Activated naive CD4-positive, alpha-beta T cell treated with anti-CD3 and anti-CD28 coated beads, Interleukin-2, amount 10 ng/mL, durations not matched to agents 7 days and 5 days (primary cell): Measurements from ENCODE around the gene CUBN.

Source experiments
- CTCF ChIA-PET: fragments of 350-600 bp; sonication (Branson Sonifier 250); formaldehyde crosslinking; loops from one replicate; lab custom pipeline; 2021; ENCODE audit warnings: antibody characterized with exemption; lab: Charles Lee
- DNase-seq: peaks from one replicate; pipeline ENCODE4 v3.0.0-alpha.2; 2020
- H3K27ac Mint-ChIP-seq: one replicate; pipeline ENCODE4 v1.8.0; 2021; ENCODE audit warnings: mild to moderate bottlenecking, moderate library complexity, mixed read lengths
- H3K27me3 Mint-ChIP-seq: one replicate; pipeline ENCODE4 v1.8.0; 2021; ENCODE audit warnings: mild to moderate bottlenecking, mixed read lengths
- H3K36me3 Mint-ChIP-seq: one replicate; pipeline ENCODE4 v1.8.0; 2021; ENCODE audit warnings: mixed read lengths
- H3K4me1 Mint-ChIP-seq: one replicate; pipeline ENCODE4 v1.8.0; 2021; ENCODE audit warnings: mixed read lengths
- H3K4me3 Mint-ChIP-seq: one replicate; pipeline ENCODE4 v1.8.0; 2021; ENCODE audit warnings: mild to moderate bottlenecking, moderate library complexity, mixed read lengths
- H3K9me3 Mint-ChIP-seq: one replicate; pipeline ENCODE4 v1.8.0; 2021; ENCODE audit warnings: mixed read lengths

CUBN gene

GRCh38 chr10:16822027-16822426 lies 307.6 kb downstream of the CUBN start:
- Mint-ChIP-seq H3K4me3 (no peak overlapping the region), H3K4me1 (peaks cover 20% of the 10 kb centered on the region), H3K36me3 (peaks cover 13% of the 10 kb centered on the region), H3K9me3 (peaks cover 22% of the 10 kb centered on the region), H3K27me3 (peaks cover 9% of the 10 kb centered on the region), H3K27ac (no peak overlapping the region)
- no peak for DNase-seq
- CTCF ChIA-PET, result no interaction called here

GRCh38 chr10:16820421-16820820 lies 309.2 kb downstream of the CUBN start:
- Mint-ChIP-seq H3K27me3 (peaks cover 9% of the 10 kb centered on the region), H3K4me3 (no peak overlapping the region), H3K27ac (no peak overlapping the region), H3K36me3 (peaks cover 17% of the 10 kb centered on the region), H3K4me1 (peaks cover 32% of the 10 kb centered on the region), H3K9me3 (peaks cover 22% of the 10 kb centered on the region)
- CTCF ChIA-PET, result no interaction called here
- DNase-seq, result no peak

DNA sequence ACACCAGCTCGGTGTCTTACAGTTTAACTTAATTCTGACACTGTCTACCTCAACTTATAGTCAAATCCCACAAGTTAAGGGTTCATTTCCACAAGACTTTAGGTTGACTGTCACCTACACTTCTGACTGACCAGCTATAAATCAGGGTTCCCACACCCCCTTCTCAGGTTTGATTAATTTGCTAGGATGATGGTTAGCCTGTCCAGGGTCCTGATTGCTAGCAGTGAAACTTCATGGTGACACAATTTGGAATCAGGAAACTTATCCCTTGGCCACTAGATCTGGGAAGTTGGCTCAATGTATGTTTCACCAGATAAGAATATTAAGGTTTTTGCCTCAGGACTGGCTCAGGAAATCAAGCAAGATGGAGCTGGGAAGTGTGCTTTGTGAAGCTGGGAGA lies 309.6 kb downstream of the CUBN start:
- Mint-ChIP-seq H3K4me1 (peaks cover 36% of the 10 kb centered on the region), H3K27ac (peak overlapping the region; percentile 6), H3K36me3 (peaks cover 21% of the 10 kb centered on the region), H3K27me3 (peaks cover 9% of the 10 kb centered on the region), H3K9me3 (peaks cover 22% of the 10 kb centered on the region), H3K4me3 (no peak overlapping the region)
- CTCF ChIA-PET, result no interaction called here
- DNase-seq, result no peak

DNA sequence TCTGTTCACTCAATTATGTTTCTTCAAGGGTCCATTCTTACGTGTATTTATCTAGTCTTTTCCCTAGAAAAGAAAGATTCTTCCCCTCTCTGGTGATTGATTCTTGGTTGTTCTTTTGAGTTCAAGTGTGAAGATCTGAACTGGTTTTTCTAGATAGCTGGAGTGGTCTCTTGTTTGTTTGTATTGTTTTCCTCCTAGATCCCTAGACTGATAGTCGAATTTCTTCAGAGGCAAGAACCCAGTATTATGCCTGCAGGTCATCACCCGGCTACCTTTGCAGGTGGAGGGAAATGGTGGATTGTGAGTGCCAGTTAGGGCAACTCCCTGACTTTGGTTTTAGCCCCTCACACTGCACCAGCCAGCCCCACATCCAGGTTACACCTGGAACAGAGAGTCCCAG lies 310.2 kb downstream of the CUBN start:
- Mint-ChIP-seq H3K27me3 (peaks cover 9% of the 10 kb centered on the region), H3K4me3 (no peak overlapping the region)
- no peak for DNase-seq

DNA sequence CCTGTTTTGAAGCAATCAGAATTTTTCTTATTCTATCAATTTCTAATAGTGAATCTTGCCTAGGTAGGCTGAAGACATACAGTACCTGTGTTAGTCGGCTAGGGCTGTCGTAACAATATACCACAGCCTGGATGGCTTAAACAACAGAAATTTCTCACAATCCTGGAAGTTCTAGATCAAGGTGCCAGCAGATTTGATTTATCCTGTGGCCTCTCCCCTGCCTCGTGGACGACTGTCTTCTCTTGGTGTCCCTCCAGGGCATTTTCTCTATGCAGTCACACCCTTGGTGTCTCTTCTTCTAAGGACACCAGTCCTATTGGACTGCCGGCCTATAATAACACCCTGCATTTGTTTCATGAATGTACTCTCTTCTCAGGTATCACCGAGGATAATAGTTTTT lies 310.6 kb downstream of the CUBN start:
- Mint-ChIP-seq H3K27ac (peak overlapping the region; percentile 71), H3K36me3 (peaks cover 26% of the 10 kb centered on the region), H3K4me1 (peaks cover 42% of the 10 kb centered on the region), H3K27me3 (peaks cover 9% of the 10 kb centered on the region), H3K4me3 (no peak overlapping the region), H3K9me3 (peaks cover 22% of the 10 kb centered on the region)
- CTCF ChIA-PET, result no interaction called here
- DNase-seq, result no peak

More for the DNA sequence above, 310.2 kb downstream of the CUBN start:
- peaks cover 41% of the 10 kb centered on the region for H3K4me1 Mint-ChIP-seq
- CTCF ChIA-PET, result no interaction called here
- peak overlapping the region; percentile 71 for H3K27ac Mint-ChIP-seq
- peaks cover 22% of the 10 kb centered on the region for H3K9me3 Mint-ChIP-seq
- peaks cover 26% of the 10 kb centered on the region for H3K36me3 Mint-ChIP-seq

- DNase-seq, result peak; percentile 100
- peaks cover 49% of the 10 kb centered on the region for H3K4me1 Mint-ChIP-seq
- H3K27ac Mint-ChIP-seq, result peak within 1 kb of the TSS; percentile 96
- peaks cover 23% of the 10 kb centered on the region for H3K36me3 Mint-ChIP-seq
- CTCF ChIA-PET, result interaction anchor here (1.0 to 1.1 kb wide), 2 partner anchors 9 to 10 kb away, joined by 3 to 5 read pairs; no protein-coding TSS in a partner anchor
- H3K27me3 Mint-ChIP-seq, result peaks cover 9% of the 10 kb centered on the region
- H3K9me3 Mint-ChIP-seq, result peaks cover 12% of the 10 kb centered on the region
- H3K4me3 Mint-ChIP-seq, result peak within 1 kb of the TSS; percentile 87
These were observed 312.2 kb downstream of the CUBN start, which contains the start of gene RSU1 for GRCh38 chr10:16817125-16818019. Gene RSU1, minus strand, starts transcription at chr10:16817424. Its CDS starts 343 bp downstream, at chr10:16817081.

GRCh38 chr10:16816830-16817124 lies 312.8 kb downstream of the CUBN start:
- H3K9me3 Mint-ChIP-seq, result peaks cover 6% of the 10 kb centered on the region
- H3K4me1 Mint-ChIP-seq, result peaks cover 52% of the 10 kb centered on the region
- peaks cover 21% of the 10 kb centered on the region for H3K36me3 Mint-ChIP-seq

DNA sequence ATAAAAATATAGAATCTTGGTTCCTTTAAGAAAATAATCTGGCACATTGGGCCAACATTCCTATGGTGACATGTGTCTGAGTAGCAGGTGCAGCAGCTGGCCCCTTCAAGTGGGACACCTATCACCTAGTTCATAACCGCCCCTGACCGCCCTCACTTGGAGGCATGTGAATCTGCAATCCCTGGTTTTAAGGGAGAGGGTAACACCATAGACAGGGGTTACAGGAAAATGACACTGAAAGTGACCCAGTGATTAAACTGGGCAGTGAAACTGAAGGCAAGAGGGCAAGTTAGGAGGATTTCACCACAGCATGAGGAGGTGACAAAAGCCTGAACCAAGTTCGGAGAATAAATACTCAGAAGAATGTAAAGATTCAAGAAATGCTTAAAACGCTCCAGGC lies 313.4 kb downstream of the CUBN start:
- H3K4me3 Mint-ChIP-seq, result peak overlapping the region; percentile 87
- H3K36me3 Mint-ChIP-seq, result peaks cover 23% of the 10 kb centered on the region
- H3K27me3 Mint-ChIP-seq, result peaks cover 3% of the 10 kb centered on the region
- no peak for DNase-seq
- peak overlapping the region; percentile 96 for H3K27ac Mint-ChIP-seq
- peaks cover 3% of the 10 kb centered on the region for H3K9me3 Mint-ChIP-seq
- peaks cover 52% of the 10 kb centered on the region for H3K4me1 Mint-ChIP-seq
- CTCF ChIA-PET, result no interaction called here

More at GRCh38 chr10:16816830-16817124, 312.8 kb downstream of the CUBN start:
- DNase-seq, result no peak
- Mint-ChIP-seq H3K4me3 (peak overlapping the region; percentile 87), H3K27ac (peak overlapping the region; percentile 96), H3K27me3 (peaks cover 6% of the 10 kb centered on the region)
- CTCF ChIA-PET, result no interaction called here

- Mint-ChIP-seq H3K4me3 (no peak overlapping the region), H3K27ac (no peak overlapping the region), H3K4me1 (peaks cover 48% of the 10 kb centered on the region), H3K27me3 (peaks cover 3% of the 10 kb centered on the region), H3K36me3 (peaks cover 24% of the 10 kb centered on the region), H3K9me3 (no peaks in the 10 kb centered on the region)
- CTCF ChIA-PET, result interaction anchor here (1.6 to 2.0 kb wide), 2 partner anchors 13 to 912 kb away, joined by 4 to 6 read pairs; no protein-coding TSS in a partner anchor
- no peak for DNase-seq
These were observed 315.6 kb downstream of the CUBN start for GRCh38 chr10:16814012-16814411.

- Mint-ChIP-seq H3K4me1 (peaks cover 37% of the 10 kb centered on the region), H3K27me3 (peaks cover 3% of the 10 kb centered on the region), H3K4me3 (no peak overlapping the region), H3K9me3 (no peaks in the 10 kb centered on the region), H3K36me3 (peaks cover 26% of the 10 kb centered on the region), H3K27ac (no peak overlapping the region)
- CTCF ChIA-PET, result interaction anchor here (0.6 to 1.6 kb wide), 3 partner anchors 15 to 36 kb away, joined by 3 to 4 read pairs (median 3); no protein-coding TSS in a partner anchor
- no peak for DNase-seq
These were observed 316.9 kb downstream of the CUBN start for GRCh38 chr10:16812676-16813075.

DNA sequence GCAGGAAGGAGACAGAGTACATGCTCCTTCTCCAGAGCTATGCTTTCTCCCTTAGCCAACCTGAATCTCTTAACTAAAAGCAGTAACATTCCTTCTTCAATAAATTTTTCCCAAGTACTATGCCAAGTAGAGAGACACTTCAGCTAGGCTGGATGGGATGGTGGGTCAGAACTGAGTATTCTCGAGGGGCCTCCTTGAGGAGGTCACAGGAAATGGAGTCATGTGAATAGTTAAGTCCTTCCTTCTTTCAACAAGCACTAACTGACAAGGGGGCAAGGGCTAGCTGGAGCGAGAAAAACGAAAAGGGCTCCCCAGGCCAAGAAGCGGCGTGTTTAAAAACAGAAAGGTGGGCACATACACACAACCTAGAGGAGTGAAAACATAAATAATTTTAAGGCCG lies 317.8 kb downstream of the CUBN start:
- CTCF ChIA-PET, result interaction anchor here (1.2 kb wide), 1 partner anchor 35 kb away, joined by 3 read pairs; no protein-coding TSS in a partner anchor
- H3K4me3 Mint-ChIP-seq, result no peak overlapping the region

DNA sequence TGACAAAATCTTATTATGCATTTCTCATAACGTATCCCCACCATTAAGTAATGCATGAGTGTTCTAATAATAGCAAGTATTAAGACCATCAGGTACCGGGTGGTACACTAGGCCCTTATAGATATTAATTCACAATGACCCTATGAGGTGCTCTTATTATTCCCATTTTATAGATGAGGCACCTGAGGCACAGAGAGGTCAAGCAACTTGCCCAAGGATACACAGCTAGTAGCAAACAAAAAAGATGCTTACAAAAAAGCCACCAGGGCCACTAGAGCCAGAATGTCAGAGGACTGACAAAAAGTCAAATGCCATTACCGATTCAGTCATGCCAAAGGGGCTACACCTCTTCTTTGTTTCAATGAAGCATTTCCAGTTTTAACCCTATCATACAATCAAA lies 318.3 kb downstream of the CUBN start:
- peaks cover 29% of the 10 kb centered on the region for H3K4me1 Mint-ChIP-seq

More for the DNA sequence above, 317.8 kb downstream of the CUBN start:
- H3K4me1 Mint-ChIP-seq, result peaks cover 31% of the 10 kb centered on the region
- peaks cover 34% of the 10 kb centered on the region for H3K36me3 Mint-ChIP-seq
- H3K27ac Mint-ChIP-seq, result no peak overlapping the region
- H3K27me3 Mint-ChIP-seq, result no peaks in the 10 kb centered on the region
- no peaks in the 10 kb centered on the region for H3K9me3 Mint-ChIP-seq
- DNase-seq, result no peak

GRCh38 chr10:16809074-16809718 lies 320.4 kb downstream of the CUBN start:
- H3K36me3 Mint-ChIP-seq, result peaks cover 30% of the 10 kb centered on the region
- peak; percentile 69 for DNase-seq
- H3K4me3 Mint-ChIP-seq, result no peak overlapping the region
- H3K27me3 Mint-ChIP-seq, result no peaks in the 10 kb centered on the region
- H3K27ac Mint-ChIP-seq, result no peak overlapping the region
- H3K4me1 Mint-ChIP-seq, result peaks cover 11% of the 10 kb centered on the region
- no peaks in the 10 kb centered on the region for H3K9me3 Mint-ChIP-seq
- CTCF ChIA-PET, result interaction anchor here (0.7 to 1.1 kb wide), 4 partner anchors 32 to 927 kb away, joined by 3 to 4 read pairs (median 3); no protein-coding TSS in a partner anchor

More for the DNA sequence above, 318.3 kb downstream of the CUBN start:
- no peak overlapping the region for H3K27ac Mint-ChIP-seq
- H3K4me3 Mint-ChIP-seq, result no peak overlapping the region
- no peak for DNase-seq
- peaks cover 36% of the 10 kb centered on the region for H3K36me3 Mint-ChIP-seq
- H3K27me3 Mint-ChIP-seq, result no peaks in the 10 kb centered on the region
- CTCF ChIA-PET, result no interaction called here
- no peaks in the 10 kb centered on the region for H3K9me3 Mint-ChIP-seq

DNA sequence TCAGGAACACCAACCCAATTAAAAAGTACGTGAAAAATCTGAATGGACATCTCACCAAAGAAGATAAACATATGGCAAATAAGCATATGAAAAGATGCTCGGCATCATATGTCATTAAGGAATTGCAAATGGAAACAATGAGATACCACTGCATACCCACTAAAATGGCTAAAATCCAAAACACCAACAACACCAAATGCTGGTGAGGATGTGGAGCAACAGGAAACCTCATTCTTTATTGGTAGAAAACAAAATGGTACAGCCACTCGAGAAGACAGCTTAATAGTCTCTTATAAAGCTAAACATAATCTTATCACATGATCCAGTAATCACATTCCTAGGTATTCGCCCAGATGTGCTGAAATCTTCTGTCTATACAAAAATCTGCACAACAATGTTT lies 325.5 kb downstream of the CUBN start:
- Mint-ChIP-seq H3K4me1 (peaks cover 3% of the 10 kb centered on the region), H3K27ac (no peak overlapping the region), H3K36me3 (peaks cover 23% of the 10 kb centered on the region), H3K27me3 (no peaks in the 10 kb centered on the region), H3K9me3 (no peaks in the 10 kb centered on the region), H3K4me3 (no peak overlapping the region)
- CTCF ChIA-PET, result no interaction called here
- DNase-seq, result no peak
